HPDE6-E6E7 (cell line): ENCODE data around the gene CAMKMT.
A peak's percentile ranks its signal among the peaks of the same experiment; 100 is the strongest.

Experiments
- DNase-seq: peaks from one replicate; pipeline ENCODE4 v3.0.0; 2011; ENCODE audit warnings: missing footprints; ENCODE audit errors: extremely low spot score

The CAMKMT gene

GRCh38 chr2:44444881-44445280, 83.1 kb downstream of the CAMKMT start:
- DNase-seq = no peak

- DNase-seq = no peak
These were observed 87.2 kb downstream of the CAMKMT start for GRCh38 chr2:44448860-44449527.

- DNase-seq = no peak
These were observed 88.3 kb downstream of the CAMKMT start for GRCh38 chr2:44450082-44450481.

- no peak for DNase-seq
These were observed 89.1 kb downstream of the CAMKMT start for GRCh38 chr2:44450806-44451205.

GRCh38 chr2:44452069-44452583, 90.4 kb downstream of the CAMKMT start:
- DNase-seq = no peak

- no peak for DNase-seq
These were observed 91.5 kb downstream of the CAMKMT start for GRCh38 chr2:44453259-44453658.

- no peak for DNase-seq
These were observed 94.1 kb downstream of the CAMKMT start for GRCh38 chr2:44455877-44456276.

- DNase-seq = no peak
These were observed 95.2 kb downstream of the CAMKMT start for GRCh38 chr2:44456946-44457345.

- DNase-seq = no peak
These were observed 98.0 kb downstream of the CAMKMT start for GRCh38 chr2:44459739-44460138.

GRCh38 chr2:44462934-44463849, 101.4 kb downstream of the CAMKMT start:
- no peak for DNase-seq

GRCh38 chr2:44464437-44464836, 102.7 kb downstream of the CAMKMT start:
- no peak for DNase-seq

- DNase-seq = no peak
These were observed 108.4 kb downstream of the CAMKMT start for GRCh38 chr2:44470151-44470550.

- no peak for DNase-seq
These were observed 116.1 kb downstream of the CAMKMT start for GRCh38 chr2:44477657-44478414.

GRCh38 chr2:44479127-44479887, 117.6 kb downstream of the CAMKMT start:
- DNase-seq = peak; percentile 66

- DNase-seq = no peak
These were observed 118.3 kb downstream of the CAMKMT start for GRCh38 chr2:44480068-44480467.

GRCh38 chr2:44487052-44487451, 125.3 kb downstream of the CAMKMT start:
- no peak for DNase-seq

GRCh38 chr2:44490726-44491125, 129.0 kb downstream of the CAMKMT start:
- no peak for DNase-seq

- DNase-seq = no peak
These were observed 132.3 kb downstream of the CAMKMT start for GRCh38 chr2:44494006-44494405.

- no peak for DNase-seq
These were observed 133.3 kb downstream of the CAMKMT start for GRCh38 chr2:44495035-44495434.

GRCh38 chr2:44495544-44495943, 133.8 kb downstream of the CAMKMT start:
- DNase-seq = no peak

- DNase-seq = no peak
These were observed 134.4 kb downstream of the CAMKMT start for GRCh38 chr2:44496130-44496529.
